ENCODE data around the gene MAML2.

The MAML2 gene

GRCh38 chr11:96167787-96168186, 175.2 kb downstream of the MAML2 start:
- no peak for DNase-seq (ENCODE audit: low read depth)
- TF ChIP-seq CTCF (conservative IDR thresholded peaks at IDR 0.05; ENCODE audit: low read length), result no peak
- H3K4me3 ChIP-seq (ENCODE audit: low read length), result no peak overlapping the region

- TF ChIP-seq CTCF (conservative IDR thresholded peaks at IDR 0.05; ENCODE audit: low read length), result no peak
- DNase-seq (ENCODE audit: low read depth), result no peak
- no peak overlapping the region for H3K4me3 ChIP-seq (ENCODE audit: low read length)
Measured at GRCh38 chr11:96167203-96167758, 175.7 kb downstream of the MAML2 start.

- no peak for TF ChIP-seq CTCF (conservative IDR thresholded peaks at IDR 0.05; ENCODE audit: low read length)
- DNase-seq (ENCODE audit: low read depth), result peak; percentile 98
- H3K4me3 ChIP-seq (ENCODE audit: low read length), result peak overlapping the region; percentile 33
Measured at GRCh38 chr11:96162816-96163499, 180.0 kb downstream of the MAML2 start.

- H3K4me3 ChIP-seq (ENCODE audit: low read length), result no peak overlapping the region
- TF ChIP-seq CTCF (conservative IDR thresholded peaks at IDR 0.05; ENCODE audit: low read length), result no peak
- peak; percentile 48 for DNase-seq (ENCODE audit: low read depth)
Measured at GRCh38 chr11:96161307-96162089, 181.5 kb downstream of the MAML2 start.

- TF ChIP-seq CTCF (conservative IDR thresholded peaks at IDR 0.05; ENCODE audit: low read length), result no peak
- H3K4me3 ChIP-seq (ENCODE audit: low read length), result no peak overlapping the region
- DNase-seq (ENCODE audit: low read depth), result no peak
Measured at GRCh38 chr11:96160732-96161306, 182.2 kb downstream of the MAML2 start.

- no peak for TF ChIP-seq CTCF (conservative IDR thresholded peaks at IDR 0.05; ENCODE audit: low read length)
- DNase-seq (ENCODE audit: low read depth), result no peak
- H3K4me3 ChIP-seq (ENCODE audit: low read length), result no peak overlapping the region
Measured at GRCh38 chr11:96159968-96160367, 183.0 kb downstream of the MAML2 start.

Measured in AG10803 (cell line).